HEK293T (cell line): ENCODE measurements around the gene SIPA1L3.

Experiments used
- BHLHE40 ChIP-seq: fragments of 450-650 bp; IDR thresholded peaks from 2 replicates; pipeline ENCODE4 v1.6.1; 2016; ENCODE audit warnings: mild to moderate bottlenecking, moderate library complexity, borderline replicate concordance
- ELF4 ChIP-seq: fragments of 450-650 bp; IDR thresholded peaks from 2 replicates; pipeline ENCODE4 v1.6.1; 2017; ENCODE audit warnings: antibody characterized with exemption
- FOXM1 ChIP-seq: fragments of 450-650 bp; IDR thresholded peaks from 2 replicates; pipeline ENCODE4 v1.6.1; 2017; ENCODE audit warnings: mild to moderate bottlenecking, borderline replicate concordance
- LEF1 ChIP-seq: fragments of 450-650 bp; IDR thresholded peaks from 2 replicates; pipeline ENCODE4 v1.6.1; 2017; ENCODE audit warnings: mild to moderate bottlenecking, borderline replicate concordance
- SP1 ChIP-seq: fragments of 450-650 bp; IDR thresholded peaks from 2 replicates; pipeline ENCODE4 v1.6.1; 2017
- SUZ12 ChIP-seq: fragments of 450-650 bp; IDR thresholded peaks from 2 replicates; pipeline ENCODE4 v1.6.1; 2016; ENCODE audit warnings: mild to moderate bottlenecking
- TARDBP ChIP-seq: fragments of 450-650 bp; IDR thresholded peaks from 2 replicates; pipeline ENCODE4 v1.6.1; 2016

DNA sequence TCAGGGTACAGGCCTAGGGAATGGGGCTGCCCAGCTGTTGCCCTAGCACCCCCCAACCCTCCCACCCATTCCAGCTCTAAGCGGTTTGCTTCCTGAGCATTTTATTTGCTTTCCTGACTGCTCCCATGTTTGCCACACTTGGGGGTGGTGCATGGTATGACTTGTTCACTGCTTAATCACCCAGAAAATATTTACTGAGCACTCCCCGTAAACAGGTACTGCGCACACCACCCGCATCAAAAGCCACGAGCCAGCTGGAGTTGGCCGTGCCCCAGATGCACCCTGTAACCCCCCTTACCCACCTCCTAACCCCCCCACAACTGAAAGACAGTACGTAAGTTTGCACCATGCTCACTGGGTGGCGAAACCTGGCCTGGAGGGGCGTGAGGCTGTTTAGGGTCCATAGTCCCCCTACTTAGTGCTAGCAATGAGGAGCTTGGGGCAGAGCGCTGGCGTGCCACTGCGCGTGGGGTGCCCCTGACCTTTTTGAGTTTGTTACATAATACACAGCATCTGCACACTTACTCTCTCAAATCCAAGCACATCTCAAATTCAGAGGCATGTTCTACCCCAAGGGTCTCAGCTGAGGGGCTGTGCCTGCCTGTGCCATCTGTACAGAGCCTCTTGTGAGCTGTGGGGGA, 287.2 kb downstream of the SIPA1L3 start:
- TF ChIP-seq SUZ12 (no peak), BHLHE40 (no peak), SP1 (no peak), LEF1 (no peak), TARDBP (no peak), ELF4 (no peak), FOXM1 (no peak)
